OCI-LY7 (cell line): Measurements from ENCODE around the gene RNF13. TPM values are rescaled to one million over a fixed set of nuclear protein-coding genes. Genes with fewer than 3 reads are reported as not detected.

ENCODE experiments used
- BruUV-seq: library from RNA; stranded (reverse); fragments of 400-500 nt; replicated peaks from 2 replicates; lab custom pipeline; 2021; lab: Mats Ljungman, UMichigan
- CTCF ChIA-PET: fragments of 300-600 bp; sonication (Branson Sonifier 250); formaldehyde crosslinking; loops from one replicate; lab custom pipeline; 2022; ENCODE audit warnings: antibody characterized with exemption; ENCODE audit not compliant: unreplicated experiment; lab: Charles Lee
- POLR2A ChIA-PET: fragments of 300-600 bp; sonication (Branson Sonifier 250); formaldehyde crosslinking; loops from one replicate; lab custom pipeline; 2022; ENCODE audit warnings: antibody characterized with exemption; lab: Charles Lee
- DNase-seq: peaks from one replicate; pipeline ENCODE4 v3.0.0-alpha.2; 2015; ENCODE audit warnings: low spot score
- H2AFZ ChIP-seq: fragments of 200-600 bp; sonication (generic), shearing (Covaris generic); 2 replicates; pipeline ENCODE4 v1.6.1; 2014; ENCODE audit warnings: mild to moderate bottlenecking, antibody characterized with exemption, low read length, moderate library complexity
- H3K27ac ChIP-seq: fragments of 200-600 bp; sonication (generic); 2 replicates; pipeline ENCODE4 v1.5.1; 2014; ENCODE audit warnings: mixed run types, low read depth, mild to moderate bottlenecking, moderate library complexity, low read length, inconsistent platforms; ENCODE audit not compliant: poor library complexity, severe bottlenecking
- H3K36me3 ChIP-seq: fragments of 200-600 bp; sonication (generic); 2 replicates; pipeline ENCODE4 v1.6.1; 2014; ENCODE audit warnings: mild to moderate bottlenecking, antibody characterized with exemption, low read length, moderate library complexity, mixed read lengths; ENCODE audit not compliant: insufficient read depth
- H3K4me1 ChIP-seq: fragments of 200-600 bp; sonication (generic); 2 replicates; pipeline ENCODE4 v1.5.1; 2014; ENCODE audit warnings: mild to moderate bottlenecking, low read length; ENCODE audit not compliant: insufficient read depth, poor library complexity, severe bottlenecking
- H3K4me2 ChIP-seq: fragments of 200-600 bp; sonication (generic); 2 replicates; pipeline ENCODE4 v1.6.1; 2014; ENCODE audit warnings: mild to moderate bottlenecking, low read length
- H3K4me3 ChIP-seq: fragments of 200-600 bp; sonication (generic); 2 replicates; pipeline ENCODE4 v1.5.1; 2014; ENCODE audit warnings: mild to moderate bottlenecking, low read depth, low read length; ENCODE audit not compliant: poor library complexity, severe bottlenecking
- H3K79me2 ChIP-seq: fragments of 200-600 bp; sonication (generic); 2 replicates; pipeline ENCODE4 v1.6.1; 2016; ENCODE audit warnings: low read depth, mild to moderate bottlenecking, low read length, moderate library complexity, mixed read lengths; ENCODE audit not compliant: insufficient read depth
- H3K9me2 ChIP-seq: fragments of 200-600 bp; sonication (generic); 2 replicates; pipeline ENCODE4 v1.6.1; 2016; ENCODE audit warnings: mild to moderate bottlenecking, low read length, mixed read lengths; ENCODE audit not compliant: insufficient read depth
- H3K9me3 ChIP-seq: fragments of 200-600 bp; sonication (generic); 2 replicates; pipeline ENCODE4 v1.6.1; 2014; ENCODE audit warnings: mild to moderate bottlenecking, mixed run types, low read length, mixed read lengths
- H4K20me1 ChIP-seq: fragments of 200-600 bp; sonication (generic); 2 replicates; pipeline ENCODE4 v1.6.1; 2014; ENCODE audit warnings: mild to moderate bottlenecking, antibody characterized with exemption, low read length, moderate library complexity, mixed read lengths; ENCODE audit not compliant: insufficient read depth
- CTCF ChIP-seq: fragments of 200-600 bp; sonication (generic); conservative IDR thresholded peaks from 2 replicates; pipeline ENCODE4 v1.5.1; 2014; ENCODE audit warnings: mild to moderate bottlenecking, antibody characterized with exemption, low read length, moderate library complexity, mixed read lengths
- EZH2phosphoT487 ChIP-seq: fragments of 200-600 bp; sonication (generic); IDR thresholded peaks from 2 replicates; pipeline ENCODE4 v1.6.1; 2018; ENCODE audit warnings: low read depth, borderline replicate concordance, mild to moderate bottlenecking, mixed run types, antibody characterized with exemption, low read length, moderate library complexity, mixed read lengths
- intact Hi-C: fragments of 100-400 bp; cut with micrococcal nuclease; formaldehyde crosslinking; loops from one replicate; pipeline ENCODE4 v1.10.0; 2022; ENCODE audit not compliant: unreplicated experiment
- small RNA-seq: library from RNA; depleted of rRNA; stranded (forward); fragments of <200 nt; gene quantifications from one replicate; pipeline ENCODE3, GENCODE V24; 2014
- total RNA-seq, 2 experiments: library from RNA; depleted of rRNA in 1 of 2; stranded (reverse); fragments of >200 nt in 1 of 2; shearing (Covaris generic) in 1 of 2; gene quantifications; 2 replicates each; pipeline ENCODE4 v1.2.3, GENCODE V29; 2014 to 2022

RNF13 gene
- total RNA-seq, 2 experiments from 2014 or later, result 26.2 to 37.3 TPM

- Histone ChIP-seq H3K4me3 (no peak overlapping the region), H3K9me2 (no peaks in the 10 kb centered on the region), H3K79me2 (no peaks in the 10 kb centered on the region), H4K20me1 (no peaks in the 10 kb centered on the region), H3K9me3 (no peaks in the 10 kb centered on the region), H3K4me2 (no peak overlapping the region), H2AFZ (no peak overlapping the region), H3K4me1 (no peaks in the 10 kb centered on the region), H3K36me3 (no peaks in the 10 kb centered on the region), H3K27ac (no peak overlapping the region)
- BruUV-seq, result no TSS peak
- TF ChIP-seq EZH2phosphoT487, result no peak
- no peak for TF ChIP-seq CTCF
- intact Hi-C loops, result no loop called here
- ChIA-PET CTCF (no interaction called here), POLR2A (no interaction called here)
- DNase-seq, result no peak
These were observed 192.5 kb downstream of the RNF13 start for GRCh38 chr3:150005243-150006112.

- intact Hi-C loops, result no loop called here
- CTCF ChIA-PET, result no interaction called here
- no peaks in the 10 kb centered on the region for H3K4me1 ChIP-seq
- H3K4me3 ChIP-seq, result no peak overlapping the region
- no peaks in the 10 kb centered on the region for H3K9me2 ChIP-seq
- no TSS peak for BruUV-seq
- no peak overlapping the region for H3K4me2 ChIP-seq
- H3K36me3 ChIP-seq, result no peaks in the 10 kb centered on the region
- no peak overlapping the region for H2AFZ ChIP-seq
- H3K9me3 ChIP-seq, result no peaks in the 10 kb centered on the region
- no peaks in the 10 kb centered on the region for H3K79me2 ChIP-seq
- POLR2A ChIA-PET, result interaction anchor here (0.7 kb wide), 2 partner anchors 127 to 427 kb away, joined by 3 read pairs; no protein-coding TSS in a partner anchor
- TF ChIP-seq EZH2phosphoT487 (no peak), CTCF (no peak)
- no peak for DNase-seq
- H4K20me1 ChIP-seq, result no peaks in the 10 kb centered on the region
- H3K27ac ChIP-seq, result no peak overlapping the region
These were observed 193.8 kb downstream of the RNF13 start for GRCh38 chr3:150006794-150007193.

Small RNAs within 50 kb of the gene (small RNA-seq; reads per million reads assigned to genes)
- gene RNU6-507P, result not detected
- gene RNU6-720P, result not detected

Other genes starting within 250 kb of the RNF13 start
- gene WWTR1, start 155.2 kb upstream of the RNF13 start, total RNA-seq (2014; rRNA removed; shearing (Covaris generic)), result not detected in 2 replicates
- 0.15 TPM in 1 of 2 replicates, not detected in the other for gene WWTR1, start 155.2 kb upstream of the RNF13 start, total RNA-seq (2022)
- 24.9 and 27.2 TPM in 2 replicates for gene COMMD2, start 60.7 kb upstream of the RNF13 start, total RNA-seq (2014; rRNA removed; shearing (Covaris generic))
- gene COMMD2, start 60.7 kb upstream of the RNF13 start, total RNA-seq (2022), result 47.1 and 48.9 TPM in 2 replicates
- not detected in 2 replicates for gene ANKUB1, start 20.7 kb upstream of the RNF13 start, total RNA-seq (2014; rRNA removed; shearing (Covaris generic))
- not detected in 2 replicates for gene ANKUB1, start 20.7 kb upstream of the RNF13 start, total RNA-seq (2022)
- gene PFN2, start 157.7 kb downstream of the RNF13 start, total RNA-seq (2014; rRNA removed; shearing (Covaris generic)), result 2.6 TPM in 2 replicates
- gene PFN2, start 157.7 kb downstream of the RNF13 start, total RNA-seq (2022), result 24.7 and 32.3 TPM in 2 replicates